Left cardiac atrium (tissue), 4 donors: ENCODE measurements around the gene IKBIP. TPM values are rescaled to one million over a fixed set of nuclear protein-coding genes. Genes with fewer than 3 reads are reported as not detected.
"Not testable (repeated sequence)": the region's sequence is repeated elsewhere in the genome, so short reads cannot be mapped to it uniquely, and the experiment has no call there.

Experiments
- ATAC-seq, 2 donors: fragments of 200-7000 bp; cut with Tn5 transposase; one replicate each; pipeline ENCODE4 v1.9.1; 2020; ENCODE audit warnings: mild to moderate bottlenecking in 2 of 2, moderate library complexity in 2 of 2
- DNase-seq: peaks from one replicate; pipeline ENCODE4 v3.0.0-alpha.2; 2020
- intact Hi-C, 2 donors: fragments of 100-400 bp; cut with DNase I; formaldehyde crosslinking; loops; one replicate each; pipeline versions ENCODE4 v1.14.1 to v1.15.1; 2022 to 2023
- total RNA-seq, 2 donors: library from RNA; stranded (reverse); fragmentation: NEBNext Ultra II Directional; extraction: Animal tissue kit (Norgen Biotek cat#: 25700); gene quantifications; one replicate each; pipeline ENCODE4 v1.2.1, GENCODE V29; 2021
- donor health status: DM: no; HTN: yes; CAD: no.
- donor health status: DM: no; HTN: yes; CAD: no; lungs with severe emphysema.
- donor health status: DM: yes; HTN: yes; CAD: no.
- donor health status: Dilated cardiomyopathy.

Gene IKBIP
- total RNA-seq, 2 donors from 2014 or later: 9.2 to 12.1 TPM

DNA sequence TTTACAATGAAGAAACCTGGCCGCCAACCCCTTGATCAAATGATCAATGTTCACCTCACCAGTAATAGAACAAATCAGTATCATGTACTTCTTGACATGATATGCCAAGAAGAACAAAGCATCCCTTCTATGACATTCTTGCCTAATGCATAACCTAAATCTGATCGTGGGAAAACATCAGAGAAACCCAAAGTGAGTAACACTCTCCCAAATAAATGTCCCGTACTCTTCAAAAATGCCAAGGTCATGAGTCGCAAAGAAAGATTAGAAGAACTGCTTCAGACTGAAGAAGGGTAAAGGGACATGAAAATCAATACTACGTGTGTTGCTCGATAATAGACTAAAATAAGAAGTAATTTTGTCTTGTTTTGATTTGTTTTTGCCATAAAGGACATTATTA, 62.5 kb downstream of the IKBIP start:
- intact Hi-C loops: no loop called here
- ATAC-seq (no peak), DNase-seq (no peak)

DNA sequence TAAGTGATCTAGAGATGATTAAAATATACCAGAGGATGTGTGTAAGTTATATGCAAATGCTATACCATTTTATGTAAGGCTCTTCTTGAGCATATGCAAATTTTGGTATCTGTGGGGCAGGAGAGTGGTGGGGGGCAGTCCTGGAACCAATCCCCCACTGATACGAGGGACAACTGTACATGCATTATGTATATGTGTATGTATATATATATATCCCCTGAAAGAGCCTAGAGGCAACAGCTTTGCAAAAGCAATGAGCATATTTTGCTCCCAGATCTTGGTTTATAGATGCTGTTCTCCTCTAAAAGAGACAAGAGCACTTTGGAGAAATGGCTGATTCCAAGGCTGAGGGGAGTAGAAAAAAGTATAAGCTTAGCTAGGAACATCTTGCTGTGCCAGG, 63.5 kb downstream of the IKBIP start:
- intact Hi-C loops: no loop called here
- no peak for DNase-seq
- ATAC-seq: no peak

DNA sequence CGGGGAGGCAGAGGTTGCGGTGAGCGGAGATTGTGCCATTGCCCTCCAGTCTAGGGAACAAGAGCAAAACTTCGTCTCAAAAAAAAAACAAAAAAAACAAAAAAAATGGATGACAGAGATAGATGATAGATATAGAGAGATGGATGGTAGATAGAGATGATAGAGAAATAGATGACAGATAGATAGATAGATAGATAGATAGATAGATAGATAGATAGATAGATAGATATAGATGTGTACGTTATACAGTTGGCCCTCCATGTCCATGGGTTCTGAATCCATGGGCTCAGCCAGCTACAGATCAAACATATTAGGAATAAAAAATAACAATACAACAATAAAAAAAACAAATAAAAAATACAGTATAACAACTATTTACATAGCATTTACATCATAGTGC, 63.9 kb downstream of the IKBIP start:
- DNase-seq (no peak), ATAC-seq (no peak)
- intact Hi-C loops: no loop called here

DNA sequence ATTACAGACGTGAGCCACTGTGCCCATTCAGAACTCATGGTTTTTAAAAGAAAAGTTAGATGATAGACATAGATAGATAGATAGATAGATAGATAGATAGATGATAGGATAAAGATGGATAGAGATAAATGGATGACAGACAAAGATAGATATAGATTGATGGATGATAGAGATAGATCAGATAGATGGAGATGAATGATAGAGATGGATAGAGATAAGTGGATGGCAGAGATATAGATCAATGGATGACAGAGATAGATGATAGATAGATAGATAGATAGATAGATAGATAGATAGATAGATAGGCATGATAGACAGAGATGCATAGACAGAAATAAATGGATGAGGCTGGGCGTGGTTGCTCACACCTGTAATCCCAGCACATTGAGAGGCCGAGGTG, 64.8 kb downstream of the IKBIP start:
- intact Hi-C loops: no loop called here
- DNase-seq (no peak), ATAC-seq (no peak)

DNA sequence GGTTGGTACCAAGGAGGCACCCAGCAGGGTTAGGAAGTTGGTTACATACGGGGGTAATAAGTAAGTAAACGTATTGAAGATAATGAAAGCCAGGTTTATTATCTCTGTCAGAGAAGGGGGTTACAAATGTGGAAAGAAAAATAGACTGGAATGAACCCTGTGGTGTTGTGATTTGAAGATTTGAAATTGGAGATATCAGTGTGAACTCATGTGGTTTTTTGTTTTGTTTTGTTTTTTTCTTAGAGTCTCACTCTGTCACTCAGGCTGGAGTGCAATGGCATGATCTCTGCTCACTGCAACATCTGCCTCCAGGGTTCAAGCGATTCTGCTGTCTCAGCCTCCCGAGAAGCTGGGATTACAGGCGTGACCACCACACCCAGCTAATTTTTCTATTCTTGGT, 65.2 kb downstream of the IKBIP start:
- ATAC-seq (no peak), DNase-seq (no peak)
- intact Hi-C loops: no loop called here

DNA sequence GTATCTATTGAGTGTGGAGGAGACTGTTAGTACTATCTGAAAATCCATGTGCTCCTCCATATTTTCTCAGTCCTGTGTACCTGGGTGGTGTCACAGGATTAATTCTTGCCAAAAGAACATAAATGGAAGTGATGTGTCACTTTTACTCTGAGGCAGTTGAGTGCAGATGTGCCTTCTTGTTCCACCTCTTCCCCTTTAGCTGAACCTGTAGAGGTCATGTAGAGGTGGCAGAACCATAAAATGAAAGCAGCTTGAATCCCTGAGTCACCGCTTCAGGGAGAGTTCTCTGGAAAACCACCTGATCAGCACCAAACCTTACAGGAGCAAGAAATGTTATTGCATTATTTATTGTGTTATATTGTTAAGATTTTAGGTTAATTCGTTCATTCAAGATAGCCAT, 65.8 kb downstream of the IKBIP start:
- intact Hi-C loops: no loop called here
- ATAC-seq: no peak
- DNase-seq: no peak

DNA sequence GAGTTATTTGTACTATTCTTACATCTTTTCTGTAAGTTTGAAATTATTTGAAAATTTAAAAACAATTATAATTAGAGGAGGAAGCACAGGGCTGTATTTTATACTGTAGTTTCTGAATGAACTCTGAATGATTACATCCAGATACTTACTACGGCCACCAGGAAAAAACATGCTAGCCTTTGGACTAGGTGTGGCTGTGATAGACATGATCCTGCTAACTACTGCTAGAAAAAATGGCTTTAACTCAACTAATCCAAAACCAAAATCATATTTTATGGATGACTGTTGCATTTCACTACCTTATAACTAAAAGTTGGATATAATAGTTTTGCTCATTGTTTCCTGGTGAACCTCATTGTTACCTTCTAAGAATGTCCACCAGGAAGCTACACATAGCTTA, 66.2 kb downstream of the IKBIP start:
- intact Hi-C loops: no loop called here
- ATAC-seq (no peak), DNase-seq (no peak)

DNA sequence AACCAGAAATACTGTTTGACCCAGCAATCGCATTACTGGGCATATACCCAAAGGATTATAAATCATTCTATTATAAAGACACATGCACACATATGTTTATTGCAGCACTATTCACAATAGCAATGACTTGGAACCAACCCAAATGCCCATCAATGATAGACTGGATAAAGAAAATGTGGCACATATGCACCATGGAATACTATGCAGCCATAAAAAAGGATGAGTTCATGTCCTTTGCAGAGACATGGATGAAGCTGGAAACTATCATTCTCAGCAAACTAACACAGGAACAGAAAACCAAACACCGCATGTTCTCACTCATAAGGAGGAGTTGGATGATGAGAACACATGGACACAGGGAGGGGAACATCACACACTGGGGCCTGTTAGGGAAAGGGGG, 67.8 kb downstream of the IKBIP start:
- intact Hi-C loops, ATAC-seq, DNase-seq: not testable (repeated sequence)

DNA sequence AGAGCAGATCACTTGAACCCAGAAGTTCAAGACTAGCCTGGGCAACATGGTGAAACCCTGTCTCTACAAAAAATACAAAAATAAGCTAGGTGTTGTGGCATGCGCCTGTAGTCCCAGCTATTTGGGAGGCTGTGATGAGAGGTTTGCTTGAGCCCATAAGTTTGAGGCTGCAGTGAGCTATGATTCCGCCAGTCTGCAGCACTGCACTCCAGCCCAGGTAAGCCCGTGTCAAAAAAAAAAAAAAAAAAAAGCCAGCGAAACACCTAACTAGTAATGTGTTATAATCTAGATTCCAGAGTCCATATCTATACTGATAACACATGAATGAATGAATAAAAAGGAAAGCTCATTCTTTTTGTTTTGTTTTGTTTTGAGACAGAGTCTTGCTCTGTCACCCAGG, 69.6 kb downstream of the IKBIP start:
- intact Hi-C loops: no loop called here
- ATAC-seq: no peak
- no peak for DNase-seq

Other genes with a start within 250 kb of the IKBIP start
- gene TMPO, start 129.2 kb downstream of the IKBIP start, total RNA-seq: 10 to 100 TPM; 16.8 to 23.1 TPM
- 1,000 to 10,000 TPM in 1 of 2 donors, 100 to 1,000 TPM in 1; 988 to 1,201 TPM for gene SLC25A3, start 51.1 kb downstream of the IKBIP start, total RNA-seq
- gene APAF1, start 502 bp upstream of the IKBIP start, total RNA-seq: 1 to 10 TPM; 6.2 to 7.8 TPM